ENCODE results near the gene HERC2.

HERC2 gene

DNA sequence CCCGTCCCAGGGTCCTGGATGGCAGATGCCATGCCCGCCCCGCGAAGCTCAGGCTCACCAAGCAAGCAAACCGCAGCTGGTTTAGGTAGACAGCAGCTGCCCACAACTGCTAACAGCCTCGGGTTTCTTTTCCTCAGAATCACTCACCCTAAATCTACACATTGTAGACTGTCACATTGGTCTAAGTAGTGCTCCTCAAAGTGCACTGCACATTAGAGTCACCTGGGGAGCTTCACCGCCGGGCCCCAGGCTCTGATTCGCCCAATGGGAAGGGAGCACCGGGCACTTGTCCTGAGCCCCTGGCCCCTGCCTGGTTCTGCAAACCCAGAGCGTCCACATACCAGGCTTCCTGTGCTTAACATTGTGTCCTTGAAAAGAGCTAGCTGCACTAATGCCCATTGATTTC lies 223.6 kb downstream of the HERC2 start:
- no peak for DNase-seq

DNA sequence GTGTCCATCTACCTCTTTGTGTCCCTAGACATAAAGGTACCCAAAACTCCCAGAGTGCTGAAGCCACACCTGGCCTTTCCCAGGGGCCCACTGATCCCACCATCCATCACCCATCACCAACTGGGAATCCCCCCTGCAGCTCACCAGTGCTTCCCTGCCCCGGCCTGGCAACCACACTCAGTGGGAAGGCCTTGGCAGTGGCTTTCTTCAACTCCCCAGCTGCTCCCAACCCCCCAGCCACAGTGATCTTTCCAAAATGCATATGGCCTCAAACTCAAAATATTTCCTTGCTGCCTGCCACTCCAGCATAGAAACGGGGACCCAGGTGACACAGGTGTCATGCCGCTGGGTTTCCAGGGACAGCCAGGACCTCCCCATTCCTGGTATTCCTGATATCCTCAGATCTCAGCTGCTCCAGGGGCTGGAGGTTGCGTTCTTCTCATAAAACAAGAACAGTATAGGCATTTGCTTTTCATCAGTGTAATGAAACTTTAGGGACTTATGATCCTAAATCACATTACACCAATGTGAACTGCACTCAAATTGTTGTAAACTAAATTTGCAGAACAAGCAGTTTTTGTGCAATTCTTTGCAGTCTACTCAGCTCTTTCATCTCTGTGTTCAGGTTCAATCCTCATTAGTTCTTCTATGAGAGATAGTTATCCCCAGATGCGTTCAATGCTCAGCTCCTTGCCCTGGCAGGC lies 224.2 kb downstream of the HERC2 start:
- DNase-seq = no peak

DNA sequence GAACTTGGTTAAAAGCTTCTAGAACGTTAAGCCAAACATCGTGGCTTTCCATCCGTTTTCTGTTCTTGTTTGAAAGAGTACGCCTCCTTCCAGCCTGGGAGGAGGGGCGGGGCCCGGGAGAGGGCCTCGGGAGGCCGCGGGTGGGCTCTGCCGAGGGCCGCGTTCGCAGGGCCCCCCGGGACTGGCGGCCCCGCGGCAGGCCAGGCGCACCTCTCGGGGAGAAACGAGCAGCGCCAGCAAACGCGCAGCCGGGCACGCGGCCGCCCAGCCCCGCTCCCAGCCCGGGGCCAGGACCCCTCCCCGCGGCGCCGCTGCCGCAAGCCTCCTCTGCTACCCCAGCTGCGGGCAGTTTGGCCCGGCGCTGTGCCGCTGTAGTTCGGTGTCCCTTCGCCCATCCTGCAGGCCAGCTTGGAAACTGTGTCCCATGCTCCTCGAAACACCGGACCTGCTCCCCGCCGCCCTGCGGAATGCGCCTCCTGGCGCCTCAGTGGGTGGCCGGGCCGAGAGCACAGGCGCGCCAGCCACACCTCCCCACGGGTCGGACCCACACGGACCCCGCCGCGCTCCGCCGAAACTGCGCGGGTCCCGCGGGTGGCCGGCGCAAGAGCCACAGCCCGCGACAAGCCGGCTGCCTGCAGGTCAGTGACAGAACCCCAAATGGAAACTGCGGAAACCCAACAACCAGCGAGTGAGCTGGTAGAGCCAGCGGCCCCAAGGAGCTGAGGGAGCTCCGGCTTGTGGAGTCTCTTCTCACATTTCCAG lies 225.1 kb downstream of the HERC2 start:
- no peak for DNase-seq

DNA sequence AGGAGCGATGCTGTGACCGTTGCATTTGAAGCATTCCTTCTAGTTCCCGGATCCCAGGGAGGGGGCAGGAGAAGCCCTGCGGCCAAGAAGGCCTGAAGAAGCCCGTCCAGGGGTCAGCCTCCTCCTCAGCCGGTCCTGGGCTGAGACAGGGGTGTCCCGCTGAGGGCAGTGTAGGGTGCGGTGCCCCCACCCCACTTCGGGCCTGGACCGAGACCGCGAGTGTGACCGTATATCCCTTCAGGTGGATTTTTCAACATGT lies 225.6 kb downstream of the HERC2 start:
- DNase-seq = no peak

DNA sequence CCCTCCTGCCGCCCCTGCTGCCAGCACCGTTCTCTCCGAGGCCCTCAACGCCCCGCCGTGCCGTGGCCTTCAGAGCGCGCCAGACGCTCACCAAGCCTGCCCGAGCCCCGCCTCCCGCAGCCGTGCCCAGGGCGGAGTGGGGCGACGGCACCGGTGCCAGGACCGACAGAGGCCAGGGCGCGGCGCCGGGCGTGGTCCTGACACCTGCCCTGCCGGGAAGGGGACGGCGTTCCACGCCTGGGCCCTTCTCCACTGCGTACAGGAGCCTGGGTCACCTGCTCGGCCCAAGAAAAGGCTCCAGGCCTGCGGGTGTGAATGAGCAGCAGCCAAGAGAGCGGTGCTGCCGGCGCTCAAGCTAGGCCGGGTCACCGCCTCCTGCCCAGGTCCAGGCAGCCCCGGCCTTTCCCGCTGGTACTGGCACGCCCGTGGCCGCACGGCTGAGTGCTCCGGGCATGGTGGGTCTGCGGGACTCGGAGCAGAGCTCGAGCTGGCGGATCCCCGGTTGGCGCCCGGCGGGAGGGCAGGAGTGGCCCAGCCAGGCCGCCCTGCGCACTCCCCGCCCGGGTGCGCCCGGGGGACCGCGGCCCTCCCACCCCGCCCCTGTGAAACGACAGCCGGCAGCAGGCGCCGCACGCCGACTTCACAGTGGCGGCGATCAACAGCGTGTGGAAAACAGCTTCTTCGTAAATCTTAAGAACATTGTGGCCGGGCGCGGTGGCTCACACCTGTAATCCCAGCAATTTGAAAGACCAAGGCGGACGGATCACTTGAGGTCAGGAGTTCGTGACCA lies 227.1 kb downstream of the HERC2 start:
- DNase-seq = no peak

DNA sequence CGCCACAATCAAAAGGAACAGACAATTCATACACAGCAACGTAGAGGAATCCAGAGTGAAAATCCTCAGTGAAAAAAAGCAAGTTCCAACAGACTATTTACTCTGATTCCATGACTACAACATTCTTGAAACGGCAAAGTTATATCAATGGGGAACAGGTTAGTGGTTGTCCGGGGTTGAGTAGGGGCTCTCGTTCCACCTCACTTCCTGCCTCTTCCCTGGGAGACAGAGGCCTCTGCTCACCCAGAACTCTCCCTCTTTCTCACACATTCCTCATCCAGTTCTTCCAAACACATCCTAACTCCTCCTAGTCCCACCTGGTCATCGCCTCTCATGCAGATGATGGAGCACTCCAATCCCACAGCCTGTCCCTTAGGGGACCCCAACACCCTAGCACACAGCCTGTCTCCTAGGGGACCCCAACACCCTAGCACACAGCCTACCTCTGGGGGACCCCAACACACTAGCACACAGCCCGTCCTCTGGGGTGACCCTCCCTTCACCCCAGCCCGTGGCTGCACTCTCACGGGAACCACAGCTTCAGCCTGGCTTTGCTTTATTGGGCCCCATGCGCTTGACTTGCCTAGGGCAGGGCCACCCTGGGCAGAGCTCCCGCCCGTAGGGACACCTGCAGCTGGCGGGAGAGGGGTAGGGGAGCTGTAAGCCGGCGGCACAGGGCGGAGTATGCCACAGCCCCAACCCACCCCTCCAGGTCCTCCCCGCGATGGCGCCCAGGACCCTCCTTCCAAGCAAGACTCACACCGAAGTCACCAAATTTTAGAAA lies 228.0 kb downstream of the HERC2 start:
- no peak for DNase-seq

DNA sequence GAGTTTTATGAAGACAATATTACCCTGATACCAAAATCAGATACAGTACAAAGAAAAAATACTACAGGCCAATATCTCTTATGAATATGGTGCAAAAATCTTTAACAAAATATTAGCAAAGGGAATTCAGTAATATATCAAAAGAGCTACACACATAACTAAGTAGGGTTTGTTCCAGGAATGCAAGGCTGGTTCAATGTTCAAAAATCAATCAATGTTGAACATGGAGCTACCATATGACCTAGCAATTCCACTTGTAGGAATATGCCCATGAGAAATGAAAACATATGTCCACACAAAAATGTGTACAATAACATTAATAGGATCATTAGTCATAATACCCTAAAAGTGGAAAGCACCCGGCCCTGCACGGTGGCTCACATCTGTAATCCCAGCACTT lies 230.7 kb downstream of the HERC2 start:
- no peak for DNase-seq

DNA sequence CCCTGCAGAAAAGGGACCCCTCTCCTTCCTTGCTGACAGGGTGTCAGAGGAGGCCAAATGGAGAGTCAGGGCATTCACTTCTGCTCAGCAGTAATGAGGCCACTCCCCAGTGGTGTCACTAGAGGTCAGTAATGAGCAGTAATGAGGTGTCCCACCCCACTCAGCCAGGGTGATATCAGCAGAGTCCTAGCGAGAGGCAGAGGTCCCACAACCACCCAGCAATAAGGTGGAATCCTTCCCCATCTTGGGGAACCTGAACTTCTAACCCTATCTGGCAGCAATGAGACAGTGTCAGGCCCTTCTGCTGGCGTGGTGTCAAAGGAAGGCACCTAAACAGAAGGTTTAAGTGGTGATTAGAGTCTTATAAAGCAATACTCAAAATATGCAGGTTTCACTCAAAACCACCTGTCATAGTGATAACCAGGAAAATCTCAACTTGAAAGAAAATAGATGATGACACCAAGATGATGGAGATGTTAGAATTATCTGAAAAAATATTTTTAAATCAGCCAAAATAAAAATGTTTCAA lies 235.7 kb downstream of the HERC2 start:
- no peak for DNase-seq

DNA sequence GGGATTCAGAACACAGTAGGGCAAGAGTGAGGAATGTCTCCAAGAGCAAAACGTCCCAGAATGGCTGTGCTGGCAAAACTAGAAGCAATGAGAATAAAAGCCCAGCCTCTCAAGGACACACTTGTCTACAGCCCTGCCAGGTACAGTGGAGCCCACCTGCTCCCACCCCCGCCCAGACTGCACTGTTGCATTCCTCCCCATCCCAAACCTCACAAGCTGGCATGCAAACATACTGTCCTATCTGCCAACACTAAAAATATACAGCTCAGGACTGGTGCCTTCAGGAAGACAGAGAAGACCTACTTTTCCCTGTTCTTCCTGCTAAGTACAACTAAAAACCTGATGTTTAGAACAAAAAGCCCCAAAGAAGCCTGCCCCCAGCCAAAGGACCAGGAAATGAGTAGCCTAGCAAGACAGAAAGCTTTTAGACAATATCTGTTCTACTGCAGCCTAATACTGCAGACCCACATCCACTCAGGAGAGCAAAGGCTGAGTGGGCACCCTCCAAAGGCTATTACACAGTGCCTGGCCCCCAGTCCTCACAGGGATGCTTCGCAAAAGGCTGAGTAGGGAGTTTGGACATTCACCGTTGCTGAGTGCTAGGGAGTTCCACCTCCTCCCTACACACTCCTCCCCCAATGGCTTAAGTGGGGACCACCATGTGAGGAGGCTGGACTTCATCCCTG lies 236.3 kb downstream of the HERC2 start:
- DNase-seq = no peak

DNA sequence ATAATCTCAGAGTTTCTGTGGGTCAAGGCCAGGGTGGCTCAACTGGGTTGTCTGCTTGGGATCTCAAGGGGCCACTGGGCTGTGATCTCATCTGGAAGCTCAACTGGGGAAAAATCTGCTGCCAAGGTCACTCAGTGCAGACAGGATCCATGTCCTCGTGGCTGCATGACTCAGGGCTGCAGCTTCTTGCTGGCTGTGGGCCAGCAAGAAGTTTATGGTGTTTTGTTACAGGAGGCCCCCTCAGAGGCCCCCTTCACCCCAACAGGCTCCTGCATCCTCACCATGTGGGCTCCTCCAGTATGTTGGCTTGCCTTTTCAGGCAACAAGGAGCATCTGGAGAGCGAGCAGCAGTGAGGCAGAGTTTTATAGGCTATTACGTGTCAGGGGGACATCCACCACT lies 237.4 kb downstream of the HERC2 start:
- DNase-seq = no peak

DNA sequence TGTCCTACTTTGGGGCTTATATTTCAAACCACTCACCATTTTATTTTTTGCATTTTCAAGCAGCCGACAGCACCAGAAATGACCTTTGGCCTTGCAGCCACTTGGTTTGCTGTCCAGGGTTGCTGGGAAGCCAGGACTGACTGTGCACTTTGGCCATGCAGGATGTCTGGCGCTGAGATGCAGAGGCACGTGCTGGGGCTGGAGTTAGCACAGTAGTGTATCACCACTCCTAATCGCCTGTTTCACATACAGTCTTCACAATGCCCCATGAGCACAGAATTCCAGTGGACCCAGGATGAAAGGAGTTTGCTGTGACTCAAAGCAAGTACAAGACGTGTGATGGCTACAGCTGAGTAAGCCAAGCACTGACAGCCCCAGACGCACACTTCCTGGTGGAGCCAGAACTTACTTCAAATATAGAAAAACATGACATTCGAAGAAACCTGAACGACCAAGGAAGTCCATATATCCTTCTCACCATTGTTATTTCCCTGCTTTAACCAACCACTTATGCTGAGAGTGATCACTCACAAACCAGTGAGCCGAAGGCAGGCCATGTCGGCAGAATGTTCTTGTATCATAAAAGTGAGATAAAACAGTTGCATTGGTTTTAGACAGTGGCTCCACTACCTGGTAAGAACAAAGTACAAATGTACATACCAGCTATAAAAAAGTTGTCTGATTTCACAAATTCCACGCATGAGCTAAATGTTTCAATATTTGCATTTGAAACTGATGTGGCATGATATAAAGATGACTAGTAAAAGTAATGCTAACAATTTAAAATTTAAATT lies 238.9 kb downstream of the HERC2 start:
- DNase-seq = no peak

DNA sequence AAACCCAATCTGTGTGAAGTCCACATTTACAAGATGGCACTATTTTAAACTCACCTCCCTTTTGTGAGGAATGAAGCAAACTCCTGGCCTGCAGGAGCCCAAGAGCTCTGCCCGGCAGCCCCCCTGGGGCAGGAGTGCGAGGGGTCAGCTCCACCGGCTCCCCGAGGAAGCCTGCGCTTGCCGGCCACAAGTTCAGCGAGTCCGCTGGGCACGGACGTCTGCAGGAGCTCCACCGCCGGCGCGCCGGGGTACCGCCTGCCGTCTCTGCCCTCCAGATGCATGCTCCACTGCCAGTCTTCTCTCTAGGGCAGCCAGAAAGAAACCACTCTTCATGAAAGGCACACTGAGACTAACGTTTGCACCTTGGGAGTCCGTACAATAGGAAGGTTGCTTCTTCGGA lies 240.4 kb downstream of the HERC2 start:
- DNase-seq = no peak

DNA sequence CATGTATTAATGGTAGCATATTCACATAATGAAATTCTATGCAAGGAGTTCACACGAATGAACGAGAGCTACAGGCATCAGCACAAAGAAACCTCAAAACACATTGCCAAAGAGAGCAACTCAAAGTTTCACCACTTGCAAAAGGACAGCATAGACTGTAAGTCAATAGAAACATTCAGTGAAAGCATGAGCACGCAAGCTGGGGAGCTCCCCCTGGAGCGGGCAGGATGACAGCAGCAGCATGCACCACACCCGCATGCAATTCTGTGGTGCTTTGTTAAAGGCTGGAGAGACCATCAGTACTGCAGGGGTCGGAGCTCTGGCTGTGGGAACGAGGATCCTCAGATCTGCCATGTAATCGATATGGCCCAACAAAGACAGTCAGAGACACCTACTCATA lies 241.6 kb downstream of the HERC2 start:
- DNase-seq = no peak

DNA sequence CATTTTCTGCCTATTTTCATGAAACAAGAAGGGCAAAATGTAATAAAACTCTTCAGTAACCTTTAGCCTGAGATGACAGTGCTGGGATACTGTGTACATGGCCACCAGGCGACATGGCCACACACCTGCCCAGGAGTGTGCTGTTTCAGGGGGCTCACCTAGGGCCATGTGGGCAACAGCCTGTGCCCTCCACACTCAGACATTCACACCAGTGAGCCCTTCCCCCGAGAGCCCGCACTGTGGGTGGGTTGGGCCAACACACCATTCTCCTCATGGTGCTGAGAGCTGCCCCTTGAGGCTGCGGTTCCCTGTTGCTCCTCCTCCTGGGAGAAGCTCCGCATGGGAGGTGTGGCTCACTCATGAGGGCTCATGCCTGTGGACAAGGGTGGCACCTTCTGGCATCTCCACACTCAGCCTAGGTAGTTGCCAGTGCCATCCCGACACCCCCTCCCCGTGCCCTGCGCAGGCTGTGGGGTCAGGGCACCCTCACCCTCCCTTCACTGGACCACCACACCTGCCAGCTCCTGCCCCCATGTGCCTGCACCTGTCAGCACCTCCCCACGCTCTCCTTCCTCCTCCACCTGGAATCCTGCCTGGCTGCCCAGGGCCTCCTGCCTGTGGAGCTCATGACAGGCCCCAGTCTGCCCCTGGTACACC lies 242.5 kb downstream of the HERC2 start:
- DNase-seq = no peak

DNA sequence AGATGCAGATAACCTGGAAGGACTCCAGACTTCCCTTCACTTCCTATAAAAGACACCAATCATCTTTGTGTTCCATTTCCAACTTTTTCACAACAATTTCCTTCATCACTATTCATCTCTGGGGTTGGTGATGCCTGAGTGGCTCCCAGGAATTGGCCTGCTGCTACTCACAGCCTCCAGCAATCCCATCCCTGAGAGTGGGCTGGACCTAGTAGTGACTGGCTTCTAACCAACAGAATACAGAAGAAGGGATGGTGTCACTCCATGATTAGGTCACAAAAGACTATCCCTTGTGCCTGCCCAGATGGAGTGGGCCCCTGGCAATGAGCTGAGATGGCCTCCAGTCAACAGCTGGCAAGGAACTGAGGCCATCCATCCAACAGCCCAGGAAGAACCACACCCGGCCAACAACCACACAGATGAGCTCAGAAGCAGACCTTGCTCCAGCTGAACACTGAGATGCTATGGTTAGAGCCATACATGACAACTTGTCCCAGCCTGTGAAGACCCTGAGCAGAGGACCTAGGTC lies 243.7 kb downstream of the HERC2 start:
- no peak for DNase-seq

DNA sequence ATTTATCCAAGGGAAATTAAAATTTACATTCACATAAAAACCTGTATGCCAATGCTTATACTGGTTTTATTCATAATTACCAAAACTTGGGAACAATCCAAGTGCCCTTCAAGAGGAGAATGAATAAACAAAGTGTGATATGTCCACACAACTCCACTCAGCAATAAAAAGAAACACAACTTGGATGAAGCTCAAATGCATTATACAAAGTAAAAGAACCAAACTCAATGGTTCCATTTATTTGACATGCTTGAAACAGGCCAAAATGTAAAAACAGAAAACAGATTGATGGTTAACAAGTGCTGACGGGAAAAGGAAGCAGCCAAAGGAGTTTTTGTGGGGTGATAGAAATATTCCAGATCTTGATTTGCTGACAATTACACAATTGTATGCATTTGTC lies 246.4 kb downstream of the HERC2 start:
- DNase-seq = no peak

DNA sequence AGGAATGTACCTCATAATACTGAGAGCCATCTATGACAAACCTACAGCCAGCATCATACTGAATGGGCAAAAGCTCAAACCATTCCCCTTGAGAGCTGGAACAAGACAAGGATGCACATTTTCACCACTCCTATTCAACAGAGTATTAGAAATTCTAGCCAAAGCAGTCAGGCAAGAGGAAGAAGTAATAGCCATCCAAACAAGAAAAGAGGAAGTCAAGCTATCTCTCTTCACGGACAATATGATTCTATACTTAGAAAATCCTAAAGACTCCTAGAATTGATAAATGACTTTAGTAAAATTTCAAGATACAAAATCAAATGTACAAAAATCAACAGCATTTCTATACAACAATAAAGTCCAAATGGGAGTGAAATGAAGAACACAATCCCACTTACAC lies 253.0 kb downstream of the HERC2 start:
- no peak for DNase-seq

DNA sequence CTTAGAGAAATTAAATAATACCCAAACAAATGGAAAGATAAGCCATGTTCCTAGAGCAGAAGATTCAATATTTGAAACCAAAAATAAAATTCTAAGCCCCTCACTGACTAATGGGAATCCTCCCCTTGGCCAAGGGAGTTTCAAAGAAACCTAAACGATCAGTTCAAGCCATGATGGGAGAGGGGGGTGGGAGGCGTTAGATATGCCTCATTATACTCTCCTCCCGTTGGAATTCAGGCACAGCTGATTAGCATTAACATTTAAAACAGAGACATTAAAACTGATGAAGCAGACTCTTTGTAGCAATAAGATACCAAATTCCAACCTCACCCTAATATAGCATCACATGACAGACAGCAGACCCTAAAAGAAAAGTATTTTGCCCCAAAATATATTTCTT lies 255.7 kb downstream of the HERC2 start:
- no peak for DNase-seq

Measured in nucleus accumbens (tissue), 56 donors.